Suprapubic skin (tissue), 4 donors: Measurements from ENCODE around the gene ATP1B1. TPM values are rescaled to one million over a fixed set of nuclear protein-coding genes. Genes with fewer than 3 reads are reported as not detected.

Experiments
- DNase-seq, 2 donors: peaks; one replicate each; pipeline ENCODE4 v3.0.0-alpha.2; 2019; ENCODE audit warnings: low spot score in 2 of 2
- H3K27ac ChIP-seq: fragments of 200-600 bp; sonication (generic); one replicate; pipeline ENCODE4 v1.5.1; 2019
- H3K27me3 ChIP-seq: fragments of 200-600 bp; sonication (generic); one replicate; pipeline ENCODE4 v1.5.1; 2019
- H3K36me3 ChIP-seq: fragments of 200-600 bp; sonication (generic); one replicate; pipeline ENCODE4 v1.5.1; 2019
- H3K4me1 ChIP-seq: fragments of 200-600 bp; sonication (generic); one replicate; pipeline ENCODE4 v1.5.1; 2019
- H3K4me3 ChIP-seq: fragments of 200-600 bp; sonication (generic); one replicate; pipeline ENCODE4 v1.5.1; 2019; ENCODE audit warnings: mild to moderate bottlenecking
- H3K9me3 ChIP-seq: fragments of 200-600 bp; sonication (generic); one replicate; pipeline ENCODE4 v1.5.1; 2019
- EP300 ChIP-seq: sonication (generic); formaldehyde crosslinking; IDR thresholded peaks from one replicate; pipeline ENCODE4 v1.6.1; 2017; ENCODE audit warnings: antibody characterized with exemption
- POLR2A ChIP-seq, 2 donors: fragments of 450-650 bp; IDR thresholded peaks; one replicate each; pipeline ENCODE4 v1.6.1; 2017; ENCODE audit warnings: antibody characterized with exemption in 2 of 2, mild to moderate bottlenecking in 2 of 2, moderate library complexity in 2 of 2
- POLR2AphosphoS5 ChIP-seq, 3 donors: sonication (generic); formaldehyde crosslinking; IDR thresholded peaks; one replicate each; pipeline ENCODE4 v1.6.1; 2017; ENCODE audit warnings: antibody characterized with exemption in 3 of 3
- WGBS: methylation state at CpG from one replicate; pipeline ENCODE4 v1.1.5; 2018; 5-methylcytosine and 5-hydroxymethylcytosine counted together
- total RNA-seq, 4 donors: library from RNA; depleted of rRNA; stranded (reverse); fragments of >200 nt; gene quantifications; one replicate each; pipeline ENCODE4 v1.1.0, GENCODE V29; 2016
- TF ChIP-seq, protein P1 (sequence below), 2 donors: fragments of 200-600 bp in 1 of 2; fragments of 450-650 bp in 1 of 2; sonication (generic) in 1 of 2; IDR thresholded peaks; one replicate each; pipeline ENCODE4 v1.5.1; 2016 to 2019; ENCODE audit warnings: antibody characterized with exemption in 2 of 2, mild to moderate bottlenecking in 1 of 2, moderate library complexity in 1 of 2

The ATP1B1 gene
- total RNA-seq, 4 donors from 2014 or later = 63.3 to 150 (median 108) TPM

DNA sequence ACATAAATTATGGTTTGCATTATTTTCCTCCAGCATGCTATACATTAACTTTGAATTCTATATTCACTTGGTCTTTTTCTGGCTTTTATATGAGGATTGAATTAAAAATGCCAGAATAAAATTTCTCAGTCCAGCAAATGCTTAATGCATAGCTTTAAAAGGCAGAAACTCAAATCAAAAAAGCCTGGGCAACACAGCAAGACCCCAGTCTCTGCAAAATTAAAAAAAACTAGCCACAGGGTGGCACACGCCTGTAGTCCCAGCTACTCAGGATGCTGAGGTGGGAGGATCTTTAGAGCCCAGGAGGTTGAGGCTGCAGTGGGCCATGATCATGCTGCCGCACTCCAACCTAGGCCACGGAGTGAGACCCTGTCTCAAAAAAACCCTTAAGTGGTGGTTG is 19.8 kb downstream of the ATP1B1 start:
- DNase-seq = no peak
- no peaks in the 10 kb centered on the region for H3K4me1 ChIP-seq
- H3K36me3 ChIP-seq = peaks cover 14% of the 10 kb centered on the region
- TF ChIP-seq, protein P1, sequence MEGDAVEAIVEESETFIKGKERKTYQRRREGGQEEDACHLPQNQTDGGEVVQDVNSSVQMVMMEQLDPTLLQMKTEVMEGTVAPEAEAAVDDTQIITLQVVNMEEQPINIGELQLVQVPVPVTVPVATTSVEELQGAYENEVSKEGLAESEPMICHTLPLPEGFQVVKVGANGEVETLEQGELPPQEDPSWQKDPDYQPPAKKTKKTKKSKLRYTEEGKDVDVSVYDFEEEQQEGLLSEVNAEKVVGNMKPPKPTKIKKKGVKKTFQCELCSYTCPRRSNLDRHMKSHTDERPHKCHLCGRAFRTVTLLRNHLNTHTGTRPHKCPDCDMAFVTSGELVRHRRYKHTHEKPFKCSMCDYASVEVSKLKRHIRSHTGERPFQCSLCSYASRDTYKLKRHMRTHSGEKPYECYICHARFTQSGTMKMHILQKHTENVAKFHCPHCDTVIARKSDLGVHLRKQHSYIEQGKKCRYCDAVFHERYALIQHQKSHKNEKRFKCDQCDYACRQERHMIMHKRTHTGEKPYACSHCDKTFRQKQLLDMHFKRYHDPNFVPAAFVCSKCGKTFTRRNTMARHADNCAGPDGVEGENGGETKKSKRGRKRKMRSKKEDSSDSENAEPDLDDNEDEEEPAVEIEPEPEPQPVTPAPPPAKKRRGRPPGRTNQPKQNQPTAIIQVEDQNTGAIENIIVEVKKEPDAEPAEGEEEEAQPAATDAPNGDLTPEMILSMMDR (IDR thresholded peaks at IDR 0.05) = no peak
- no peak for TF ChIP-seq POLR2AphosphoS5 (IDR thresholded peaks at IDR 0.05)
- H3K4me3 ChIP-seq = no peak overlapping the region
- no peaks in the 10 kb centered on the region for H3K27me3 ChIP-seq
- H3K9me3 ChIP-seq = no peaks in the 10 kb centered on the region
- H3K27ac ChIP-seq = no peak overlapping the region
- WGBS = 94% methylated on average over 3 of the region's 3 CpGs

DNA sequence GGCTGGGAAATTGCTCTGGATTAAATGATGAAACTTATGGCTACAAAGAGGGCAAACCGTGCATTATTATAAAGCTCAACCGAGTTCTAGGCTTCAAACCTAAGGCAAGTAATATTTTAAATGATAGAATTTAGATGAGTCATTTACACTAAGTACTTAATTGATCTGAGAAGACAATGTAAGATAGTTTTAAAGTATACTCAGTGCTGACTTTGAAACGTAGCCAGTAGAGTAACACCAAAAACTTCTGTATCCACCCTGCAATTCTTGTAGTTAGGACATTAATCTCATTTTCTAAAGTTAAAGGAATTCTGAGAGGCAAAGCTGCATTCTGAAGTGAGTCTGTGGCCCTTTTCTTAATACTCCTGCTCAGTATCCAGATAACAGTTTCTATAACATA is 20.8 kb downstream of the ATP1B1 start:
- no peak for DNase-seq
- Histone ChIP-seq H3K4me1 (no peaks in the 10 kb centered on the region), H3K36me3 (peaks cover 14% of the 10 kb centered on the region), H3K27ac (no peak overlapping the region), H3K27me3 (no peaks in the 10 kb centered on the region), H3K9me3 (no peaks in the 10 kb centered on the region), H3K4me3 (no peak overlapping the region)
- TF ChIP-seq, protein P1 (IDR thresholded peaks at IDR 0.05) = no peak
- no peak for TF ChIP-seq EP300
- no peak for TF ChIP-seq POLR2A (IDR thresholded peaks at IDR 0.05)
- no peak for TF ChIP-seq POLR2AphosphoS5 (IDR thresholded peaks at IDR 0.05)
- 74% methylated on average over 3 of the region's 3 CpGs for WGBS

DNA sequence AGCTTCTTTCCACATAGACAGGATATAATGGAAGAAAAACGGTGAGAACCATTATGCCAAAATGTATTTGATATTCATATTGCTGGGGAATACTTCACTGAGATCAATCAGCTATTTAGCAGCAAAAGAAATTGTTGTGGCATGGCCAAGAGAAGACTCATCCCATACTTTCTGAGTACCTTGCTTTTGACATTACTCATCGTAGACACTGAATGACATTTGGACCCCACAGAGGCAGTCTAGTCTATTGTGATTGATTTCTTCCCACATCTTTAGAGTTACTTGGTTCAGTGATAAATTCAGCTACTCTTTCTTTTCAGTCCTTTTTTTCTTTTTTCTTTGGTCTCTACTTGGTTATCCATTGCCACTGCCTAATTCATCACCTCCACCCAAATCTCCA is 22.1 kb downstream of the ATP1B1 start:
- 95% methylated on average over 2 of the region's 2 CpGs for WGBS

DNA sequence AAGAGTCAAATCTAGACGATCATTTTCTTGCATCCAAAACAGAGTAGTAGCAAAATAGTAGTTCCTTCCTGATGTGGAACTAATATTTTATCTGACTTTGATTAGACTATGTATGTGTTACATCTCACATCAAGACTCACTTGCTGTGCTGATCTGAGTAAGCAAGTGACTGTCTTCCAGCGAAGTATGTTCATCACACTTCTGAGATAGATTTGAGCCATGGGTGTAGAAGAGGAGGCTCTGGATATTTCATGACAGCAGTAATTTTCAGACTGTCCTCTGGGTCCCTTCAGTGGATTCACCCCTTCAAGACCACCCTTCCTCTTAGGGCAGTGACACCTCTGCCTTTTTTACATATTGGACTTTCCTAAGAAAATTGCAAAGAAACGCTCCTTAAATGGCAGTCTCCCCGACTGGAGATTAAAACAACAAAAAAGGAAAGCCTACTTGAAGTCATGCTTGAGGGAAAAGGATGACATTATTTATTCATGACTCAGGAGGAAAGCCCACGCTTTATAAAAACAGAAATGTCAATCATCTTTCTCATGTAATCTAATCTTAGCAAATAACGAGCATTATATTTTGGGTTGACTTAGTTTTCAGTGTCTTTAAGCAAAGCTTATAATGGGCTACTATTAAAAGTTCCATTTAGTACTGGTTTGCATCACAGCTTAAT is 22.8 kb downstream of the ATP1B1 start:
- TF ChIP-seq POLR2AphosphoS5 (IDR thresholded peaks at IDR 0.05) = no peak
- TF ChIP-seq POLR2A (IDR thresholded peaks at IDR 0.05) = no peak
- TF ChIP-seq, protein P1 (IDR thresholded peaks at IDR 0.05) = no peak
- TF ChIP-seq EP300 = no peak
- H3K27ac ChIP-seq = no peak overlapping the region
- 76% methylated on average over 6 of the region's 6 CpGs for WGBS
- DNase-seq = no peak
- no peaks in the 10 kb centered on the region for H3K27me3 ChIP-seq
- no peaks in the 10 kb centered on the region for H3K9me3 ChIP-seq
- H3K4me1 ChIP-seq = no peaks in the 10 kb centered on the region
- H3K36me3 ChIP-seq = peaks cover 18% of the 10 kb centered on the region
- H3K4me3 ChIP-seq = no peak overlapping the region

More for the DNA sequence above, 22.1 kb downstream of the ATP1B1 start:
- no peak for DNase-seq
- H3K4me1 ChIP-seq = no peaks in the 10 kb centered on the region
- H3K27me3 ChIP-seq = no peaks in the 10 kb centered on the region
- peaks cover 18% of the 10 kb centered on the region for H3K36me3 ChIP-seq
- no peak overlapping the region for H3K27ac ChIP-seq
- no peak overlapping the region for H3K4me3 ChIP-seq
- no peaks in the 10 kb centered on the region for H3K9me3 ChIP-seq
- TF ChIP-seq EP300 (no peak), POLR2A (IDR thresholded peaks at IDR 0.05) (no peak), POLR2AphosphoS5 (IDR thresholded peaks at IDR 0.05) (no peak)
- TF ChIP-seq, protein P1 (IDR thresholded peaks at IDR 0.05) = no peak

DNA sequence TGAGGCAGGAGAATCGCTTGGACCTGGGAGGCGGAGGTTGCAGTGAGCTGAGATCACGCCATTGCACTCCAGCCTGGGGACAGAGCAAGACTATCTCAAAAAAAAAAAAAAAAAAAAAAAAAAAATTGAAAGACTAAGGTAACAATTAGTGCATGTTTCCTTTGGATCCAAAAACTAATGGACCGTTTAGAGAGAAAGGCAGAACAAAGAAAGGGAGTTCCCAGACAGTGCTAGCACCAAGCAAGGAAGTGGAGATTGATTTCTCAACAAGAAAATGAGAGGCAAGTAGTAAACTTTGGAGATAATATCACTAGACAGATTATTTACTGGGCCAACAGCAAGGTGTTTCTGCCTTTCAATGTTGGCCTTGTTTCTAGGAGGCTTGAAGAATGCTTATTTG is 24.2 kb downstream of the ATP1B1 start:
- Histone ChIP-seq H3K4me1 (no peaks in the 10 kb centered on the region), H3K9me3 (no peaks in the 10 kb centered on the region), H3K4me3 (no peak overlapping the region), H3K27me3 (no peaks in the 10 kb centered on the region), H3K27ac (no peak overlapping the region), H3K36me3 (peaks cover 18% of the 10 kb centered on the region)
- TF ChIP-seq EP300 = no peak
- TF ChIP-seq, protein P1 (IDR thresholded peaks at IDR 0.05) = no peak
- WGBS = 82% methylated on average over 4 of the region's 4 CpGs
- no peak for DNase-seq
